SIG-M5 treated with dmso at 0.1 percent for 504 hours (cell line): ENCODE results near the gene HOXD3.

ENCODE experiments used
- DNase-seq: peaks from one replicate; lab custom pipeline; 2025; ENCODE audit not compliant: unreplicated experiment; lab: John Stamatoyannopoulos, UW

Gene HOXD3

DNA sequence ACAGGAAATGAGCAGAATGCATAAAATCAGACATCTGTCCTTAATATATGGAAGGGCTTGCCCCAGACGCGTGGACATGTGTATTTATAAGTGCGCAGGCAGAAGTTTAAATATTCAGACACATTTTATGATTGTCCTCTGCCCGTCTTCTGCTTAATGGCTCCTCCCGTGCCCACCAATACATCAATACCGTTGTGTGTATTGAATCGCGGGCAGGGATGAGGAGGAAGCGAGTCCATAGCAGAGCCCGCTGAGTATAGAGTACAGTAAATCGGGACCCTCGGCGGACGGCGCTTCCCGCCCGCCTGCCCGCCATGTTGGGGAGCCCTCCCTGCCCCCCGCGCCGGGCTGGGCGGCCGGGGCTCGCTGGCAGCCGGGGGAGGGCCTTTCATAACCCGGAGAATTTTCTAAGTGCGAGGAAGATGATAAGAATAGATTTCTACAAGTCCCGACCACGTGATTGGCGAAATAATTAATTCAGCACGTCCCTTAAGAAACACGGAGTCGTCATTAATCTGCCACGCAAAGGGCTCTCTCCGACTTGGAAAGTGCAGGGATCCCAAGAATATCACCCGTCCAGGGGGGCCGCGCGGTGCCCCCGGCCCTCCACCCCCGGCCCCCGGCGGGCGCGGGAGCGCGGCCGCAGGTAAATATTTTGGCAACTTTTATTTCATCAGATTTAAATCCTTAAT, at the start of gene HOXD3:
Gene HOXD3 (plus strand): TSS at position 501 of the 692 bp plus-strand sequence. CDS start 11,808 bp downstream, outside the sequence.
- no peak for DNase-seq

DNA sequence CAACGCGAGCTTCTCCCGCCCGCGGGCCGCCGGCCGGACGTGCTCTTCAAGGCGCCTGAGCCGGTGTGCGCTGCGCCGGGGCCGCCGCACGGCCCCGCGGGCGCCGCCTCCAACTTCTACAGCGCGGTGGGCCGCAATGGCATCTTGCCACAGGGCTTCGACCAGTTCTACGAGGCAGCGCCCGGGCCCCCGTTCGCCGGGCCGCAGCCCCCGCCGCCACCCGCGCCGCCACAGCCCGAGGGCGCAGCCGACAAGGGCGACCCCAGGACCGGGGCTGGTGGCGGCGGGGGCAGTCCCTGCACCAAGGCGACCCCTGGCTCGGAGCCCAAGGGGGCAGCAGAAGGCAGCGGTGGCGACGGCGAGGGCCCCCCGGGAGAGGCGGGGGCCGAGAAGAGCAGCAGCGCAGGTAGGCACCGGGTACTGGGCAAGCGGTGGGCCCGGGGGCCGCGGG, 49.4 kb upstream of the HOXD3 start:
- DNase-seq = no peak

DNA sequence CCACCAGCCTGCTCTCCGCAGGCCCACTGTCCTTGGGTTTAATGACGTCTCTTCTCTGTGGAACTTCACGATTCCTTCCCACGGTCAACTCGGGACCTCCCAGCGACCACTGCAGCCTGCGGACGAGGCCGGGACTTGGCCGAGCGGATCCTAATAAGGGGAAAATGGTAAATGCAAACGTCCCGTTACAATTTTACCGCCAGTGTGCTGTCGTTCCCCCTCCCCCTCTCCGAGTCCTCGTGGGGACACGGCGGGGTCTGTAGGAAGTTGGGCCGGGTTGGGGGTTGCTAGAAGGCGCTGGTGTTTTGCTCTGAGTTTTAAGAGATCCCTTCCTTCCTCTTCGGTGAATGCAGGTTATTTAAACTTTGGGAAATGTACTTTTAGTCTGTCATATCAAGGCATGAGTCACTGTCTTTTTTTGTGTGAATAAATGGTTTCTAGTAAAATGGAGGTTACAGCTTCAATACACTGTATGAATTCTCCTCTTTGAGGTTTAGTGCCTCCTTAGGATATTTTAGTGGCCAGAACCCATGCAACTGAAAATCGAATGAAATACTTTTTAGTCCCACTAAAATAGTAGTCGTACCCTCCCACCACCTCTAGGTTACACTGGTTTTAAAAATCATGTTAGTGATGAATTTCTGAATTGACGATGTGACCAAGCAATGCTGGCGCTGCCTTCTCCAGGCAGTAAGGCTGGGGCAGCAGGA, 47.8 kb upstream of the HOXD3 start:
- no peak for DNase-seq

DNA sequence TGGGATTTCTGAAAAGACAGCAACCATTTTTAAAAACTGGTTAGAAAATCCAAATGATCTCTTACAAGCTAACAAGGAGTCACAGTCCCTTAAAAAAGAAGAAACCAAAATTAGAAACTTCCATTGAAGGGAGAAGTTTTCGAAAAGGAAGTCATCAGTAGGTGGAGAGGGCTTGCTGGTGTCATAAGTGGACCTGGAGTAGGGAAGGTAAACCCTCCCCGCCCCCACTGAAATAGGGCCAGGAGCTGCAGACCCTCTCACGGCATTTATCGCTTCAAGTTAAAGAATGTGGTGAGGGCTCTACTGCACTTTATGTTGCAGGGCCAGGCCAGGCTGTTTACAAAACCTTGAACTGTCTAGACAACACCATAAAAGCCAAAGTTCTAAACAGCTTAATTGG, 47.2 kb upstream of the HOXD3 start:
- no peak for DNase-seq

DNA sequence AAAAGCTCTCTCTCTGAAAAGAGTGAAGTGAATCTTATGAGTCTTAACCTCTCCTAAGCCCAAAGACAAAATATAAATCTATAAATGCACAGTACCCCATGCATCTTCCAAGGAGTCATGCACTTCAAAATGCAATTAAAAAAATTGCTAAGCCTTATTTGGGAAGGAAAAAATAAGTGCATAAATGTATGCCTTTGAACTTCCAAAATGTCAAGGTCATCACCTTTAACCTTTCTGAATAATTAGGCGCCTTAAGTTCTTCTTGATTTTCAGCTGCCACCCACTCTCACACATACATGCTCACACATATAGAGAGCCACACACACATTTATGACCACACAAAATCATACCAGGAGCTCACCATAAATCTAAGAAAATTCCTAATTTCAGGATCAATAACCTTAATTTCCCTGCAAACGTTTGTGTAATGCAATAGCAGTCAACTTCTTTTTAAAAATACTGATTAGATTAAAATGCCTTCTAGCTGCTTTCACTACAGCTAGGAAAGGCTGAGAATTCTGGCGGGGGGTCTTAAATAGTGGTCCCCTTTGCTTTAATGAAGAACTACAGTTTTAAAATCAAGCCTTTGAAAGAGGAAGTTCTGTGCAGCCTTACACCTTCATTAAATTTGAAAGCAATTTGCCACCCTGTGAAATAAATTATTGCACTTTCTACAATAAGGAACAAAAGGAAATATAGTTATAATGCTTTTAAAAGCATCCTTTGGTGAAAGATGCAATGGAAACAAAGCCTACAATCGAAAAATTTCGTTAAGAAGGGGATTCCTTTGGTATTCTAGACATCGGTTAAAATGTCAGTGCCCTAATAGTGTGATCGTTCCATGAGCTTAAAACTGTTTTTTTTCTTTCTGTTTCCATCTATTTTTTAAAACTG, 46.4 kb upstream of the HOXD3 start:
- no peak for DNase-seq

DNA sequence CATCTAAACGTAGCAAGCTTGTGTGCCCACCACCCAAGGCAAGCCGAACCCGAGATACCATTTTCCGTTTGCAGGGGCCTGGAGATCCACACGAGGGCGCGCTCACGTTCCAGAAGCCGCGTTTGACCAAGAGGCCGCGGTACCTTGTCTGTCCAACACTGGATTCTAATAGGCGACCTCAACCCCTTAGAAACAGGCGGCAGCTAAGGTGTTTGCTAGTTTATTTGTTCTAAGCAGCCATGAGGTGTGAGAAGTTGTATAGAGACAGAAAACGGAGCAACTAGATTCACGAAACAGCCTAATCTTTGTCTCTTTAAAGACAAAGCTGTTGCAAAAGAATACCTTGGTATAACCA, 45.8 kb upstream of the HOXD3 start:
- DNase-seq = peak; percentile 64

DNA sequence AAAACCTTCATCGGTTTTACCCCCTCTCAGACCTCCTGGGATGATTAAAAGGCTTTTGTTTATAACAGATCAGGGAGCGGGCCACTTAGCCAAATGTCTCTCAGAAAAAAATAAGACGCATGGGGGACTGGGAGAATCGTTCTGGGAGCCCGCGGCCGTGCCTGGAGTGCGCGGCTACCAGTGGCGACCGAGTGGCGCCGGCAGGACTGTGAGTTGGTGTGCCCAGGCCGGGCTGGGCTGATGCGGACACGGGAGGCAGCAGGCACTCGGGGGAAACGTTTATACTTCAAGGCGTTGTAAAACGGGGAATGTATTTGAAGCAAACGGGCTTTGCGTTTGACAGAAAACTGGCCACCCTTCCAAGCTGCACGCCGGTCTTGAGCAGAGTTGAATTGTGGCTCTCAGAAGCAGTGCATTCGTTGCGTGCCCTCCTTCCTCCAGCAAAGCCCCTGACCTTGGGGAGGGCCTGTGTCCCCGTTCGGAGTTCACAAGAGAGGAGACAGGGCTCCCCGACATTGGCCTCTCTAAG, 45.2 kb upstream of the HOXD3 start:
- DNase-seq = no peak

DNA sequence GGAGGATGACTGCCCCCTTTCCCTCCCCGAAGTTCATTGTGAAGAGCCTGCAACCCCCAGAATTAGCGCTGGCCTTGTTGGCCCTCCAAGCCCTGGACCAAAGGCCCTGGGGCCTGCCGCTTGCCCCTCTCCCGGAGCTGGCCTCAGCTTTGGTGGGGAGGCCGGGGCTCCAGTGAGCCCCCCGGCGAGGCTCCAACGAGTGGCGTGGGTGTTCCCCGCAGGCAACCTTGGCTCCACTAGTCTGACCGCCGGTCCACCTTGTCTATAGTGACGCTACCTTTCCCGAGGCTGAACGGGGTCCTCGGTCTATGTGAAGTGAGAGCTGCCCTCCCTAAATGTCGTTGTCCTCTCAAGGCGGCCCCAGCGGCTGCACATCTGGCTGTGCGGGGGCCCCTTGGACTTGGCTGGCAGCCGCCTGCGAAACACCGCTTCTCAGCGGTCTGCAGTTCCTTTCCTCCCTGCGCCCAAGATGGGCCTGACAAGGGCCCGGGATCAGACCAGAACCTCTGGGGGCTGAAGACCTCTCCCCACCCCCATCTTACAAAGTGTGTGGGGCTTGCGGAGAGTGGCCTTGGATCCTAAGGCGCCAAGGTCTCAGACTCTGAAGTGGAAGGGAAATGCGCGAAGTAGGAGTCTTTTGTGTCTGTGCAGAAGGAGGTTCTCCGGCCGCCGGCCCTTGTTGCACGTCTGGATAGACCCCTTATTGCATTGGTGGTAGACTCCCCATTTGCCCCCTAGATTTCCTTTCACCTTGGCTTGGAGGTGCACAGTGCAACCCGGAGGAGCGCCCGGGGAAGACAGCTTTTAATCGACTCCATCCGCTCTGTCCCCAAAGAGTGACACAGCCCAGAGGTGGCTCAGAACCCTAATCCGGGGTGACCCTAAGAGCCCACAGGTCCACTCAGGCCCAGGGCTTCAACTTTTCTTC, 44.5 kb upstream of the HOXD3 start:
- no peak for DNase-seq

DNA sequence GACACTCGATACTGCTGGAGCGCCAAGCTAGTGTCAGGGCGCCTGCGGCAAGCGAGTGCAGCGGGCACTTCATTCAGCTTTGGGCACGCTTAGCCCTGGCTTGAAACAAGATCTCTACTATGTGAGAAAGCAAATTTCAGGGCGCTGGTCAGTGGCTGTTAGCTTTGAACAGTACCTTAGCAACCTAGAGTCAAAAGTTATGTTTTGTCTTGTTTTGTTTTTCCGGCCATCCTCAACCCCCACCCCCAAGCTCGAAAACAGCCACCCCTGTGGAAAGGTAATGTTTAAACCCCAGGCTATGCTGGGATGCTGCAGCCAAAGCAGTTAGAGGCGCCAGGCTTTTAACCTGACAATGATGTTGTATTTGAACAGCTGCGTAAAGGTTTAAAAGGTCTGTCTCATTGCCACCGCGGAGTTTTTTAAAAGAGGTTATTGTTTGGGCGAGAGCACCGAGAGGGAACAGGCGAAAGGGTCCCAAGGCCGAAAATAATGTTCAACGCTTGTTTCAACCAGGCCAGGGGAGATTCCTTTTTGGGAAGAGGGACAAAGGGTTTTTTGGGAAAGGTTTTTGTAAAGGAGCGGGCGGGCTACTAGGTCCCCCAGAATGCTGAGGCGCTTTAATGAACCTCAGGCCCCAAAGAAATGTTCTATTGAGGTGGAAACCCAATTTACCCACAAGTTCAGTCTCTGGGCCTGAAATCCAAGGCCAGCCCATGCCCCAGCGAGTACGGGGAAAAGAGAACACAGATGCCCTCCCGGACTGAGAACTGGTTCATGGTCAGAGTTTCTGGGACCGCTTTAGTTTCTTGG, 42.8 kb upstream of the HOXD3 start:
- no peak for DNase-seq

DNA sequence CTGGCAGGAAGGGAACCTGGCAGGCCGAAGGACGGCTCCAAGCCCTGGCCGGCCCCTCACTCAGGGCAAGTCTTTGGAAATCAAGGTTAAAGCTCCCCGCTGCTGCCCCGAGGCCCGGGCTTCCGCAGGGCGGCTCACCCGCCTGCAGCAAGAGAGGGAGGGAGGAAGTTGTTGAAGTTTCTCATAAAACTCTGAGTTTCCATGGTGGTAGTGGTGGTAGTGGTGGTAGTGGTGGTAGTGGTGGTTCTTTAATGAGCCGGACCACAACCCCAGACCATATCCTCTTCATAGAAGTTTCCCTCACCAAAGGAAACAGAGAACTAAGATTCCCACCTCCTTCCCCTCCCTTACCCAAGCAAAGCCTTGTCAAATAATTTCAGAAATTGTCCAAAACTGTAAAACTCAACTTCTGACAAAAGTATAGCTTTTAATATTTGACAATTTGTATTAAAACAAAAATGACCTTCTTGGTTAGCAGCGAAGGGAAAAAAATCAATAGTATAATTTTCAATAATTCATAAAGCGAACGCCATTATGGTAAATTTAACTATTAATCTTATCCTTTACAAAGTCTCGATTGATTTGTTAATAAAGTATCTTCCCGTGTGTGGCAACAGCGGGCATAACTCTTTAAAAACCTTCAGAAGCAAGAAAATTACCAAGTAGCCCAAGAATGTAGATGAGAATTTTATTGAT, 42.0 kb upstream of the HOXD3 start:
- DNase-seq = no peak

DNA sequence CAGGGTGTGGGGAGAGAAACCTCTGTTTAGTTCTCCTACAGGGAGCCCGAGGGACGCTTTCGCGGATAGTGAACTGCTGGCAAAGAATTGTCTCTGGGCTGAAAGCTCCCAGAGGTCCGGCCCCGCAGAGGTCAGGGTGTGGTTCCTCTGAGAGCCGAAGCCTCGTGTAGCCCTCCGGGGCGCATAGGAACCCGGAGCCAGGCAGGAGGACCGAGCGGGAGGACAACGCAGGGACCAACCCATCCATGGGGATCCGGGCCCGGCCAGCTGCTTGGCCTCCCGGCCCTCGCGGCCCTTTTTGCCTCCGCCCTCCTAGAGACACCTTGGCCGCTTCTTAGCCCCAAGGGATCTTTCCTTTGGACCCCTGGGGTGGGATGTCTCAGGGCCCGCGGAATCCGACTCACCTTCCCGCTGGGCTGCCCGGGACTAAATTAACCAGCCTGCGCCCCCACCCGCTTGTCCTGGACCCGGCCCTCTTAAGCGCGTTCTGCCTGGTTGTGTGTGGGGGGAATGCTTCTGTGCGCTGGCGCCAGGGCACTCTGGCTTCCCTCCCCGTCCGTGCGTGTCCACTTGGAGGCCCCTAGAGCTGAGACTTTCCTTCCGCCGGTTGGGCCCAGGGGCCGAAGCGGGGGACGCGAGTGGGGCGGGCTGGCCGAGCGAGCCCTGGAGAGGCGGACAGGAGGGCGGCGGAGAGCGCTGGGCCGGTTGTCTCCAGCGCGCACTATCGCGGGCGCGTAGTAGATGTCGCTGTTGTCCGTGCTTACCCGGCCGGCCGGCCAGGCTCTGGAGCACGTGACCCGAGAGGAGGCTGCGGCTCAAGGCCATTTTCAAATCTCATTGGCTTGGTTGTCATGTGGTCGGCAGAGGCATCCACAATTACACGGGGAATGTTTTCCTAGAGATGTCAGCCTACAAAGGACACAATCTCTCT, 41.0 kb upstream of the HOXD3 start, which contains the start of gene HOXD10:
Gene HOXD10 (plus strand): TSS at position 896 of the 931 bp plus-strand sequence. CDS start 56 bp downstream, outside the sequence.
- no peak for DNase-seq

DNA sequence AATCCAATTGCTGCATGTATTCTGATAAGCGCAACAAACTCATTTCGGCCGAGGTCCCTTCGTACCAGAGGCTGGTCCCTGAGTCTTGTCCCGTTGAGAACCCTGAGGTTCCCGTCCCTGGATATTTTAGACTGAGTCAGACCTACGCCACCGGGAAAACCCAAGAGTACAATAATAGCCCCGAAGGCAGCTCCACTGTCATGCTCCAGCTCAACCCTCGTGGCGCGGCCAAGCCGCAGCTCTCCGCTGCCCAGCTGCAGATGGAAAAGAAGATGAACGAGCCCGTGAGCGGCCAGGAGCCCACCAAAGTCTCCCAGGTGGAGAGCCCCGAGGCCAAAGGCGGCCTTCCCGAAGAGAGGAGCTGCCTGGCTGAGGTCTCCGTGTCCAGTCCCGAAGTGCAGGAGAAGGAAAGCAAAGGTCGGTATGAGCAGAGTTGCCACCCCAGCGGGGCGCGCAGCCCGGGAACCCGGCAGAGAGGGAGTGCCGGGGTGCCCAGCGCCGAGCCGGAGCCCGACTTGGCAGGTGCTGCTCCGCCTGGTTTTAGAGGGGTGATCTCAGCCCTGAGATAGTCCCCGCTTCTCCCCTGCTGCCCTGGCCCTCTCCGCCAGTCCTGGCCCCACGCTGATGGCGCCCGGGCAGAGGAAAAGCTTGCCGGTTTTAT, 39.8 kb upstream of the HOXD3 start:
- DNase-seq = no peak

DNA sequence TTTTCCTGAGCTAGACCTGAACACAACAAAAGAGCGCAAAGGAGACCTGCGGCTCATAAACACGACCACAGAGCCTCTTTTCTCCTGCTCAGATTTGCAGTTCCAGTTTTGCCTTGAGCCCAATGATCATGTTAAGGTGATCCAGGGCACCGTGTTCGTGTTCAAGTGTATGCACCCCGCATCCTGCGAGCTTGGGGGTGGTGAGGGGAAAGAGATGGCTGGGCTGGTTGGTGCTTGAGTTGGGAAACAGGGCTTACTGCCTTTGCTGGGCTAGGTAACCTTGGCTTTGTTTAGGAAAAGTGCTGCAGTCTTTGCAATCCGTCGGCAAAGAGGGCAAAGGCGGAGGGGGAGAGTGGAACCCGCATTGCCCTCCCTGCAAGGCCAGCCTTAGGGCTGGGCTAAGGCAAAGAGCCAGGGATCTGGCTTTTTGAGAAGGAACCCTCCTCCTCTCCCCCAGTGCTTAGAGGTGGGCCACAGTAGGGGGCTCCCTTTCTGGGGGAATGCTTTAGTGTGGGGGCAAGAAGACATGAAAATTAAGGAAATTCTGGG, 39.2 kb upstream of the HOXD3 start:
- no peak for DNase-seq

DNA sequence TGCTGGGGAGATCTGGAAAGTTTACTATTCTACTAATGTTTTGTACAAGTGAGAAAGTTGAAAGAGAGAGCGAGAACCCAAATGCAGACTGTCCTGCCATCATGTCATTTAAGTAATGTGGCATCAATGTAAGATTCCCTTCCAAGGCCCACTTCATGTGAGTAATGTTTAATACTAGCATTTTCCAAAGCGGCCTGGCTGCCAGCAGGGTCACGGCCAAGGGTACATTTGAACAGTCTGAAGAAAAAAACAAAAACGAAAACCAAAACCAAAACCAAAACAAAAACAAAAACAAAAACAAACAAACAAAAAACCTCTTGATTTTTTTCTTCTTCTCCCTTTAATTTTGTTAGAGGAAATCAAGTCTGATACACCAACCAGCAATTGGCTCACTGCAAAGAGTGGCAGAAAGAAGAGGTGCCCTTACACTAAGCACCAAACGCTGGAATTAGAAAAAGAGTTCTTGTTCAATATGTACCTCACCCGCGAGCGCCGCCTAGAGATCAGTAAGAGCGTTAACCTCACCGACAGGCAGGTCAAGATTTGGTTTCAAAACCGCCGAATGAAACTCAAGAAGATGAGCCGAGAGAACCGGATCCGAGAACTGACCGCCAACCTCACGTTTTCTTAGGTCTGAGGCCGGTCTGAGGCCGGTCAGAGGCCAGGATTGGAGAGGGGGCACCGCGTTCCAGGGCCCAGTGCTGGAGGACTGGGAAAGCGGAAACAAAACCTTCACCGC, 38.3 kb upstream of the HOXD3 start:
- peak; percentile 62 for DNase-seq

DNA sequence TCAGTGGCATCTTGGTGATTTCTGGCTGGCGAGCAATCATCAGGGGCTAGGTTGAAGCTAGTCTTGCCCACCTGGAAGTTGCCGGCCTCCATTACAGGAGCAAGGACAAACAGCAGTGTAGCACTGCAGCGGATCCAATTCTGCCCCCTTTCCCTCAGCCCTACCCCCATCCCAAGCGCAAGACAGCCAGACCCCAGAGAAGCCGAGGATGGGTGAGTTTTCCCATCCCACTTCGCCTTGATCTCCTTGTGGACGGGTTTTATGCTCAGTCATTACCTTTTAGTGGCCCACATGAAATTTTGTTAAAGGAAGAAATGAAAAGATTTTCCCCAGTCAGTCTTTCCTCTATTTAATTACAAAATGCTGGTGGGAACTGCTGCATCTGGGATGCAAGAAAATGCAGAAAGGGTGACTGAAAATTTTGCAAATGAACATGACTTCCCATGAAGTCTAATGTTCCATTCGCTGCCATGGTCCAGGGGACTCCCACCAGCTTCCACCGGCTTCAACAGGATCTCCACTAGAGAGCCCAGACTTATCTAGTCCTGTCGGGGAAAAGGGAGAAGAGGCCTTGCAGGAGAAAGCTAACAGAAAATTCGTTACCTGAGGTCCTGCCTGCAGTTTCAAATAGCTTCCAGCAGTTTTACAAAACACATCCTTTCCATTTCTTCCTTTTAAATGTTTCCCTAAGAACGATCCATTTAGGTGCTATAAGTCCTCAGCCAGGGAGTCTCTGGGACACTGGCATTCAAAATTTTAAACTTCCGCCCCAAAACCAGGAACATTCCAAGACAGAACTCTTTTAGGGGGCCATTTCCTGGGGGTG, 36.5 kb upstream of the HOXD3 start:
- DNase-seq = no peak
